ENCODE data around the gene TTLL11. TPM values are rescaled to one million over a fixed set of nuclear protein-coding genes. Genes with fewer than 3 reads are reported as not detected.
A peak's percentile ranks its signal among the peaks of the same experiment; 100 is the strongest.

TTLL11 gene
- total and polyA plus RNA-seq, 2 of the 8 experiments (the other 6 are each of a cell fraction or from before 2014, with no cell fraction given): 0.56 to 0.80 TPM

GRCh38 chr9:121824651-121825030, 268.5 kb downstream of the TTLL11 start:
- Histone ChIP-seq H3K23me2 (ENCODE audit: low read depth, low read length) (no peaks in the 10 kb centered on the region), H3K4me3 (ENCODE audit: extremely low read depth in 1 of 4, insufficient read depth in 2 of 4, low read depth in 3 of 4, low read length in 4 of 4) (no peak overlapping the region), H2BK20ac (ENCODE audit: low read length) (no peak overlapping the region), H4K91ac (replicated peaks; ENCODE audit: insufficient read length, low read length) (no peak overlapping the region), H4K5ac (ENCODE audit: insufficient read length, low read depth, low read length) (no peak overlapping the region), H2BK15ac (ENCODE audit: low read length) (no peak overlapping the region), H2BK12ac (ENCODE audit: low read depth, low read length) (0 out of 2 replicates have a peak overlapping the region, but pooled peaks have one; percentile 76), H3K27ac (ENCODE audit: low read depth, low read length) (no peak overlapping the region), H3K9ac (replicated peaks in 1 of 4; ENCODE audit: extremely low read depth in 1 of 4, low read depth in 3 of 4, low read length in 3 of 4) (no peak overlapping the region), H3K79me1 (ENCODE audit: low read depth, low read length) (no peaks in the 10 kb centered on the region), H3K14ac (ENCODE audit: insufficient read length) (no peak overlapping the region), H2AK5ac (ENCODE audit: low read depth, low read length) (no peak overlapping the region), H2BK120ac (replicated peaks; ENCODE audit: low read depth, low read length) (no peak overlapping the region), H3K36me3 (ENCODE audit: control insufficient read depth in 2 of 4, insufficient read depth in 4 of 4, low read length in 3 of 4) (no peaks in the 10 kb centered on the region), H3K18ac (ENCODE audit: extremely low read depth, low read length) (no peak overlapping the region), H3K4me1 (replicated peaks in 1 of 4; ENCODE audit: control insufficient read depth in 3 of 4, insufficient read depth in 4 of 4, low read length in 3 of 4) (peaks cover 0 to 5% (median under 1%) of the 10 kb centered on the region in 4 experiments; a peak in 5 of 7 replicates), H3K27me3 (replicated peaks in 1 of 4; ENCODE audit: control insufficient read depth in 3 of 4, extremely low read depth in 1 of 4, insufficient read depth in 3 of 4, low read length in 3 of 4) (no peaks in the 10 kb centered on the region), H3K4ac (replicated peaks; ENCODE audit: insufficient read length, low read depth, low read length) (no peak overlapping the region), H3K56ac (replicated peaks; ENCODE audit: insufficient read length, low read depth, low read length) (no peak overlapping the region), H2AFZ (ENCODE audit: low read length) (no peak overlapping the region), H3K4me2 (ENCODE audit: insufficient read depth in 1 of 2, low read depth in 2 of 2, low read length in 2 of 2) (no peak overlapping the region), H3K9me3 (ENCODE audit: insufficient read depth in 2 of 2, low read depth in 1 of 2, low read length in 1 of 2) (no peaks in the 10 kb centered on the region), H4K8ac (ENCODE audit: extremely low read depth, insufficient read depth, low read length) (no peak overlapping the region), H4K20me1 (replicated peaks in 1 of 2; ENCODE audit: control insufficient read depth in 1 of 2, insufficient read depth in 2 of 2, low read length in 2 of 2) (no peaks in the 10 kb centered on the region), H3K79me2 (ENCODE audit: control insufficient read depth in 1 of 2, insufficient read depth in 2 of 2, low read length in 2 of 2) (no peaks in the 10 kb centered on the region), H3K23ac (ENCODE audit: insufficient read length) (no peak overlapping the region), H2BK5ac (ENCODE audit: low read depth, low read length) (no peak overlapping the region)
- CTCF ChIA-PET (ENCODE audit: partially characterized antibody): interaction anchor here (0.7 to 1.6 kb wide), 8 partner anchors 9 to 129 kb away, joined by 3 to 7 read pairs (median 4); no protein-coding TSS in a partner anchor
- 77% methylated on average over 4 of the region's 4 CpGs; no CpG with 5 or more reads in 1 of the 2 experiments for WGBS, 2 experiments (ENCODE audit: extremely low coverage in 1 of 2, insufficient coverage in 1 of 2, insufficient read length in 1 of 2, insufficient replicate concordance in 2 of 2, low coverage in 1 of 2, low lambda C conversion rate in 2 of 2, missing lambda C conversion rate in 1 of 2)
- POLR2A ChIA-PET (ENCODE audit: partially characterized antibody): no interaction called here
- DNase-seq (ENCODE audit: low read depth in 1 of 2, low spot score in 2 of 2) (peak in 1 of 2 experiments; percentile 45), FAIRE-seq (no peak)
- TF ChIP-seq ASH2L (IDR thresholded peaks at IDR 0.05; ENCODE audit: low read length): no peak
- no peak for TF ChIP-seq NANOG (IDR thresholded peaks at IDR 0.05; ENCODE audit: insufficient read depth, low read depth, low read length, poor library complexity, severe bottlenecking)
- peak in 1 of 2 experiments; percentile 26; a peak in 1 of 4 replicates for TF ChIP-seq RAD21 (IDR thresholded peaks at IDR 0.05 in 1 of 2, conservative IDR thresholded peaks at IDR 0.05 in 1 of 2; ENCODE audit: low read depth in 2 of 2, low read length in 2 of 2)
- TF ChIP-seq, protein P1, sequence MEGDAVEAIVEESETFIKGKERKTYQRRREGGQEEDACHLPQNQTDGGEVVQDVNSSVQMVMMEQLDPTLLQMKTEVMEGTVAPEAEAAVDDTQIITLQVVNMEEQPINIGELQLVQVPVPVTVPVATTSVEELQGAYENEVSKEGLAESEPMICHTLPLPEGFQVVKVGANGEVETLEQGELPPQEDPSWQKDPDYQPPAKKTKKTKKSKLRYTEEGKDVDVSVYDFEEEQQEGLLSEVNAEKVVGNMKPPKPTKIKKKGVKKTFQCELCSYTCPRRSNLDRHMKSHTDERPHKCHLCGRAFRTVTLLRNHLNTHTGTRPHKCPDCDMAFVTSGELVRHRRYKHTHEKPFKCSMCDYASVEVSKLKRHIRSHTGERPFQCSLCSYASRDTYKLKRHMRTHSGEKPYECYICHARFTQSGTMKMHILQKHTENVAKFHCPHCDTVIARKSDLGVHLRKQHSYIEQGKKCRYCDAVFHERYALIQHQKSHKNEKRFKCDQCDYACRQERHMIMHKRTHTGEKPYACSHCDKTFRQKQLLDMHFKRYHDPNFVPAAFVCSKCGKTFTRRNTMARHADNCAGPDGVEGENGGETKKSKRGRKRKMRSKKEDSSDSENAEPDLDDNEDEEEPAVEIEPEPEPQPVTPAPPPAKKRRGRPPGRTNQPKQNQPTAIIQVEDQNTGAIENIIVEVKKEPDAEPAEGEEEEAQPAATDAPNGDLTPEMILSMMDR (IDR thresholded peaks at IDR 0.05; ENCODE audit: control extremely low read depth in 1 of 3, insufficient read depth in 1 of 3, low read depth in 1 of 3, low read length in 3 of 3): peak; percentile 21 to 47 (median 25); a peak in 3 of 4 replicates
- TF ChIP-seq RXRA (IDR thresholded peaks at IDR 0.05; ENCODE audit: insufficient read depth, low read depth, low read length): no peak
- TF ChIP-seq SIX5 (IDR thresholded peaks at IDR 0.05; ENCODE audit: low read depth, low read length): no peak
- TF ChIP-seq FOSL1 (IDR thresholded peaks at IDR 0.05; ENCODE audit: insufficient read depth, low read depth, low read length): no peak
- no peak for TF ChIP-seq E2F6 (IDR thresholded peaks at IDR 0.05)

Measured in H1 (cell line).